ENCODE measurements around the gene PBX1.

GRCh38 chr1:164605254-164606091, 46.5 kb downstream of the PBX1 start:
- TF ChIP-seq CTCF (IDR thresholded peaks at IDR 0.05): no peak
- TF ChIP-seq POLR2AphosphoS5 (IDR thresholded peaks at IDR 0.05): no peak
